Trophoblast cell (in vitro differentiated cells and primary cell): ENCODE results near the gene TAF1B.

Experiments
- DNase-seq, 2 donors: peaks; one replicate each; pipeline ENCODE4 v3.0.0-alpha.2; 2016
- H2AFZ ChIP-seq: 2 replicates; pipeline ENCODE4 v1.6.1; 2013; ENCODE audit warnings: low read length, moderate library complexity, mild to moderate bottlenecking; ENCODE audit not compliant: insufficient read depth, poor library complexity
- H2AK5ac ChIP-seq: 2 replicates; pipeline ENCODE4 v1.6.1; 2013; ENCODE audit warnings: mild to moderate bottlenecking, low read length
- H2BK120ac ChIP-seq: 2 replicates; pipeline ENCODE4 v1.6.1; 2013; ENCODE audit warnings: low read length, mild to moderate bottlenecking, moderate library complexity; ENCODE audit not compliant: insufficient read depth, poor library complexity
- H2BK12ac ChIP-seq: 2 replicates; pipeline ENCODE4 v1.6.1; 2013; ENCODE audit warnings: mild to moderate bottlenecking, low read length, moderate library complexity
- H2BK5ac ChIP-seq: 2 replicates; pipeline ENCODE4 v1.6.1; 2013; ENCODE audit warnings: low read length, low read depth, moderate library complexity, mild to moderate bottlenecking; ENCODE audit not compliant: poor library complexity
- H3K14ac ChIP-seq: 2 replicates; pipeline ENCODE4 v1.6.1; 2013; ENCODE audit warnings: mild to moderate bottlenecking, low read length
- H3K18ac ChIP-seq: 2 replicates; pipeline ENCODE4 v1.6.1; 2013; ENCODE audit warnings: mild to moderate bottlenecking, low read length
- H3K23ac ChIP-seq: 2 replicates; pipeline ENCODE4 v1.6.1; 2013; ENCODE audit warnings: low read length
- H3K27ac ChIP-seq: 2 replicates; pipeline ENCODE4 v1.5.1; 2013; ENCODE audit warnings: low read depth, mild to moderate bottlenecking, inconsistent platforms, low read length, moderate library complexity
- H3K27me3 ChIP-seq: 2 replicates; pipeline ENCODE4 v1.6.1; 2013; ENCODE audit warnings: inconsistent platforms, mild to moderate bottlenecking, low read length, moderate library complexity; ENCODE audit not compliant: insufficient read depth
- H3K36me3 ChIP-seq, 2 experiments: 1 replicate in 1 of 2; 2 replicates in 1 of 2; pipeline ENCODE4 v1.6.1; 2013; ENCODE audit warnings: low read length in 2 of 2, mild to moderate bottlenecking in 2 of 2, moderate library complexity in 1 of 2; ENCODE audit not compliant: insufficient read depth in 2 of 2, control insufficient read depth in 1 of 2
- H3K4ac ChIP-seq: 2 replicates; pipeline ENCODE4 v1.6.1; 2013; ENCODE audit warnings: low read depth, mild to moderate bottlenecking, low read length, moderate library complexity
- H3K4me1 ChIP-seq, 2 experiments: 1 replicate in 1 of 2; 2 replicates in 1 of 2; pipeline ENCODE4 v1.6.1; 2013; ENCODE audit warnings: low read length in 2 of 2, mild to moderate bottlenecking in 2 of 2, moderate library complexity in 1 of 2; ENCODE audit not compliant: insufficient read depth in 2 of 2, control insufficient read depth in 1 of 2
- H3K4me2 ChIP-seq: 2 replicates; pipeline ENCODE4 v1.6.1; 2013; ENCODE audit warnings: inconsistent platforms, mild to moderate bottlenecking, low read length, moderate library complexity
- H3K4me3 ChIP-seq: 2 replicates; pipeline ENCODE4 v1.5.1; 2013; ENCODE audit warnings: mild to moderate bottlenecking, low read depth, low read length, inconsistent platforms
- H3K79me1 ChIP-seq: one replicate; pipeline ENCODE4 v1.6.1; 2013; ENCODE audit warnings: low read length
- H3K79me2 ChIP-seq: 2 replicates; pipeline ENCODE4 v1.6.1; 2013; ENCODE audit warnings: low read length, mild to moderate bottlenecking; ENCODE audit not compliant: control insufficient read depth, insufficient read depth, poor library complexity
- H3K9ac ChIP-seq: 2 replicates; pipeline ENCODE4 v1.6.1; 2013; ENCODE audit warnings: mild to moderate bottlenecking, low read length
- H3K9me3 ChIP-seq: 2 replicates; pipeline ENCODE4 v1.6.1; 2013; ENCODE audit warnings: low read depth, mild to moderate bottlenecking, control low read depth, inconsistent platforms, low read length; ENCODE audit not compliant: insufficient read depth
- H4K12ac ChIP-seq: 2 replicates; pipeline ENCODE4 v1.6.1; 2013; ENCODE audit warnings: low read depth, mild to moderate bottlenecking, low read length, moderate library complexity
- H4K8ac ChIP-seq: 2 replicates; pipeline ENCODE4 v1.6.1; 2013; ENCODE audit warnings: low read depth, mild to moderate bottlenecking, low read length, moderate library complexity
- H4K91ac ChIP-seq: one replicate; pipeline ENCODE4 v1.6.1; 2013; ENCODE audit warnings: low read depth, mild to moderate bottlenecking, low read length, moderate library complexity
- WGBS: extraction: QIAGEN DNeasy Blood & Tissue Kit; methylation state at CpG from one replicate; pipeline ENCODE4 v1.1.7; 2013; ENCODE audit warnings: missing lambda C conversion rate; ENCODE audit not compliant: insufficient read length, insufficient coverage; ENCODE audit errors: extremely low coverage; 5-methylcytosine and 5-hydroxymethylcytosine counted together

The TAF1B gene

GRCh38 chr2:9954136-9954535 is 110.9 kb downstream of the TAF1B start:
- no peak overlapping the region for H4K8ac ChIP-seq
- no peak overlapping the region for H2BK120ac ChIP-seq
- peaks cover 21% of the 10 kb centered on the region for H3K79me1 ChIP-seq
- no peak overlapping the region for H3K4ac ChIP-seq
- no peak overlapping the region for H3K18ac ChIP-seq
- no CpG with 5 or more reads among the region's 3 CpGs for WGBS
- no peak overlapping the region for H3K9ac ChIP-seq
- H3K4me3 ChIP-seq = no peak overlapping the region
- no peaks in the 10 kb centered on the region for H3K9me3 ChIP-seq
- DNase-seq = peak; percentile 44 to 54
- H2AK5ac ChIP-seq = no peak overlapping the region
- peaks cover 3 to 4% of the 10 kb centered on the region in 2 experiments for H3K4me1 ChIP-seq
- H3K27ac ChIP-seq = no peak overlapping the region
- H2AFZ ChIP-seq = no peak overlapping the region
- H2BK5ac ChIP-seq = no peak overlapping the region
- H4K12ac ChIP-seq = no peak overlapping the region
- H3K79me2 ChIP-seq = peaks cover 17% of the 10 kb centered on the region
- H3K36me3 ChIP-seq = peaks cover 4 to 7% of the 10 kb centered on the region in 2 experiments
- H2BK12ac ChIP-seq = no peak overlapping the region
- peak overlapping the region; percentile 0 for H3K4me2 ChIP-seq
- H3K27me3 ChIP-seq = no peaks in the 10 kb centered on the region
- no peak overlapping the region for H3K14ac ChIP-seq
- no peak overlapping the region for H3K23ac ChIP-seq
- no peak overlapping the region for H4K91ac ChIP-seq

GRCh38 chr2:9958057-9958456 is 114.8 kb downstream of the TAF1B start:
- peaks cover 11 to 15% of the 10 kb centered on the region in 2 experiments for H3K36me3 ChIP-seq
- no peaks in the 10 kb centered on the region for H3K9me3 ChIP-seq
- H3K14ac ChIP-seq = no peak overlapping the region
- H3K4me2 ChIP-seq = no peak overlapping the region
- H2BK120ac ChIP-seq = no peak overlapping the region
- H4K91ac ChIP-seq = no peak overlapping the region
- H3K23ac ChIP-seq = no peak overlapping the region
- peak overlapping the region; percentile 72 for H3K27ac ChIP-seq
- H2AFZ ChIP-seq = no peak overlapping the region
- no peak overlapping the region for H2BK12ac ChIP-seq
- no peak overlapping the region for H2AK5ac ChIP-seq
- peak overlapping the region; percentile 30 for H4K12ac ChIP-seq
- H2BK5ac ChIP-seq = no peak overlapping the region
- H3K4ac ChIP-seq = no peak overlapping the region
- H3K9ac ChIP-seq = no peak overlapping the region
- peak; percentile 78 to 87 for DNase-seq
- no peak overlapping the region for H3K18ac ChIP-seq
- H3K79me1 ChIP-seq = peaks cover 4% of the 10 kb centered on the region
- no peak overlapping the region for H4K8ac ChIP-seq
- H3K79me2 ChIP-seq = peaks cover 8% of the 10 kb centered on the region
- H3K4me1 ChIP-seq = peaks cover 0 to 3% of the 10 kb centered on the region in 2 experiments
- no peaks in the 10 kb centered on the region for H3K27me3 ChIP-seq
- no peak overlapping the region for H3K4me3 ChIP-seq
- no CpG with 5 or more reads among the region's 8 CpGs for WGBS

GRCh38 chr2:9959262-9959661 is 116.0 kb downstream of the TAF1B start:
- Histone ChIP-seq H2BK120ac (no peak overlapping the region), H2AFZ (no peak overlapping the region), H3K9ac (no peak overlapping the region), H3K27ac (no peak overlapping the region), H4K12ac (no peak overlapping the region), H3K79me2 (peaks cover 8% of the 10 kb centered on the region), H3K79me1 (peaks cover 4% of the 10 kb centered on the region), H4K91ac (no peak overlapping the region), H3K4ac (no peak overlapping the region), H3K18ac (no peak overlapping the region), H3K27me3 (no peaks in the 10 kb centered on the region), H3K14ac (no peak overlapping the region), H3K4me2 (no peak overlapping the region), H3K9me3 (no peaks in the 10 kb centered on the region), H2BK5ac (no peak overlapping the region), H3K4me3 (no peak overlapping the region), H3K4me1 (peaks cover 0 to 3% of the 10 kb centered on the region in 2 experiments), H2AK5ac (no peak overlapping the region), H3K23ac (no peak overlapping the region), H3K36me3 (peaks cover 11 to 18% of the 10 kb centered on the region in 2 experiments), H2BK12ac (no peak overlapping the region), H4K8ac (no peak overlapping the region)
- WGBS = no CpG with 5 or more reads among the region's 3 CpGs
- DNase-seq = no peak

GRCh38 chr2:9961013-9961412 is 117.7 kb downstream of the TAF1B start:
- peaks cover 0 to 3% of the 10 kb centered on the region in 2 experiments for H3K4me1 ChIP-seq
- no peak overlapping the region for H2BK5ac ChIP-seq
- peak overlapping the region; percentile 35 for H3K18ac ChIP-seq
- no CpG with 5 or more reads among the region's 10 CpGs for WGBS
- no peaks in the 10 kb centered on the region for H3K27me3 ChIP-seq
- H2BK120ac ChIP-seq = no peak overlapping the region
- H3K4ac ChIP-seq = peak overlapping the region; percentile 27
- H4K12ac ChIP-seq = no peak overlapping the region
- H3K79me1 ChIP-seq = peaks cover 2% of the 10 kb centered on the region
- H3K14ac ChIP-seq = no peak overlapping the region
- H2BK12ac ChIP-seq = no peak overlapping the region
- no peak overlapping the region for H3K4me2 ChIP-seq
- no peak for DNase-seq
- H4K8ac ChIP-seq = no peak overlapping the region
- H2AK5ac ChIP-seq = no peak overlapping the region
- no peaks in the 10 kb centered on the region for H3K9me3 ChIP-seq
- H3K36me3 ChIP-seq = peaks cover 13 to 17% of the 10 kb centered on the region in 2 experiments
- H3K9ac ChIP-seq = no peak overlapping the region
- H3K23ac ChIP-seq = no peak overlapping the region
- H3K79me2 ChIP-seq = peaks cover 3% of the 10 kb centered on the region
- no peak overlapping the region for H3K27ac ChIP-seq
- H3K4me3 ChIP-seq = no peak overlapping the region
- no peak overlapping the region for H2AFZ ChIP-seq
- H4K91ac ChIP-seq = no peak overlapping the region
